ENCODE measurements around the gene EIF1. TPM values are rescaled to one million over a fixed set of nuclear protein-coding genes. Genes with fewer than 3 reads are reported as not detected.
"Not testable (repeated sequence)": the region's sequence is repeated elsewhere in the genome, so short reads cannot be mapped to it uniquely, and the experiment has no call there.

The EIF1 gene
- total RNA-seq, 2 donors from 2014 or later, result 1,047 to 1,473 TPM

- H3K4me1 Mint-ChIP-seq (ENCODE audit: low read depth in 2 of 2), result peaks cover under 1 to 4% of the 10 kb centered on the region in 2 donors
- H3K27ac Mint-ChIP-seq, result no peak overlapping the region
- no peak overlapping the region for H3K4me3 Mint-ChIP-seq
- no peaks in the 10 kb centered on the region for H3K36me3 Mint-ChIP-seq
- no peak for ATAC-seq
- H3K9me3 Mint-ChIP-seq, result no peaks in the 10 kb centered on the region
- peaks cover 0 to 4% of the 10 kb centered on the region in 2 donors for H3K27me3 Mint-ChIP-seq
- no peak for DNase-seq (ENCODE audit: low spot score)
Measured at GRCh38 chr17:41660221-41660711, 28.4 kb upstream of the EIF1 start.

- Mint-ChIP-seq H3K4me3 (no peak overlapping the region), H3K4me1 (ENCODE audit: low read depth in 2 of 2) (peaks cover 22 to 26% of the 10 kb centered on the region in 2 donors), H3K36me3 (no peaks in the 10 kb centered on the region), H3K27me3 (peaks cover 0 to 4% of the 10 kb centered on the region in 2 donors), H3K27ac (peak overlapping the region in 1 of 2 donors; percentile 46), H3K9me3 (no peaks in the 10 kb centered on the region)
- DNase-seq (ENCODE audit: low spot score) (no peak), ATAC-seq (no peak)
Measured at GRCh38 chr17:41663451-41664171, 25.1 kb upstream of the EIF1 start.

- DNase-seq (ENCODE audit: low spot score) (no peak), ATAC-seq (no peak)
- no peak overlapping the region for H3K4me3 Mint-ChIP-seq
- H3K27ac Mint-ChIP-seq, result no peak overlapping the region
- H3K4me1 Mint-ChIP-seq (ENCODE audit: low read depth in 2 of 2), result peaks cover 22 to 26% of the 10 kb centered on the region in 2 donors
- H3K36me3 Mint-ChIP-seq, result no peaks in the 10 kb centered on the region
- peaks cover 0 to 4% of the 10 kb centered on the region in 2 donors for H3K27me3 Mint-ChIP-seq
- no peaks in the 10 kb centered on the region for H3K9me3 Mint-ChIP-seq
Measured at GRCh38 chr17:41664172-41664457, 24.6 kb upstream of the EIF1 start.

GRCh38 chr17:41664587-41665565, 23.8 kb upstream of the EIF1 start:
- ATAC-seq, result no peak
- peak overlapping the region; percentile 97 to 98 for H3K27ac Mint-ChIP-seq
- H3K9me3 Mint-ChIP-seq, result no peaks in the 10 kb centered on the region
- DNase-seq (ENCODE audit: low spot score), result no peak
- peak overlapping the region; percentile 98 for H3K4me3 Mint-ChIP-seq
- H3K27me3 Mint-ChIP-seq, result peaks cover 0 to 4% of the 10 kb centered on the region in 2 donors
- H3K36me3 Mint-ChIP-seq, result no peaks in the 10 kb centered on the region
- peaks cover 29 to 32% of the 10 kb centered on the region in 2 donors for H3K4me1 Mint-ChIP-seq (ENCODE audit: low read depth in 2 of 2)

- Mint-ChIP-seq H3K4me3 (peak overlapping the region; percentile 98), H3K27ac (peak overlapping the region; percentile 97 to 98), H3K36me3 (no peaks in the 10 kb centered on the region), H3K9me3 (no peaks in the 10 kb centered on the region), H3K27me3 (peaks cover 0 to 4% of the 10 kb centered on the region in 2 donors), H3K4me1 (ENCODE audit: low read depth in 2 of 2) (peaks cover 29 to 32% of the 10 kb centered on the region in 2 donors)
- ATAC-seq (peak; percentile 91 to 92), DNase-seq (ENCODE audit: low spot score) (peak; percentile 91)
Measured at GRCh38 chr17:41665566-41666236, 23.0 kb upstream of the EIF1 start.

GRCh38 chr17:41666237-41666641, 22.4 kb upstream of the EIF1 start:
- H3K36me3 Mint-ChIP-seq, result no peaks in the 10 kb centered on the region
- peak; percentile 66 to 82 for ATAC-seq

GRCh38 chr17:41666708-41667279, 21.9 kb upstream of the EIF1 start:
- H3K4me1 Mint-ChIP-seq (ENCODE audit: low read depth in 2 of 2), result peaks cover 29 to 32% of the 10 kb centered on the region in 2 donors
- H3K9me3 Mint-ChIP-seq, result no peaks in the 10 kb centered on the region
- peaks cover 0 to 4% of the 10 kb centered on the region in 2 donors for H3K27me3 Mint-ChIP-seq
- ATAC-seq, result peak; percentile 76 to 77
- no peaks in the 10 kb centered on the region for H3K36me3 Mint-ChIP-seq
- H3K4me3 Mint-ChIP-seq, result peak overlapping the region; percentile 98
- peak overlapping the region; percentile 97 to 98 for H3K27ac Mint-ChIP-seq
- DNase-seq (ENCODE audit: low spot score), result peak; percentile 88

More at GRCh38 chr17:41666237-41666641, 22.4 kb upstream of the EIF1 start:
- H3K9me3 Mint-ChIP-seq, result no peaks in the 10 kb centered on the region
- DNase-seq (ENCODE audit: low spot score), result peak; percentile 89
- H3K4me3 Mint-ChIP-seq, result peak overlapping the region; percentile 98
- H3K27me3 Mint-ChIP-seq, result peaks cover 0 to 4% of the 10 kb centered on the region in 2 donors
- H3K27ac Mint-ChIP-seq, result peak overlapping the region; percentile 97 to 98
- H3K4me1 Mint-ChIP-seq (ENCODE audit: low read depth in 2 of 2), result peaks cover 29 to 32% of the 10 kb centered on the region in 2 donors

- Mint-ChIP-seq H3K4me3 (peak overlapping the region; percentile 98), H3K27ac (peak overlapping the region; percentile 97 to 98), H3K4me1 (ENCODE audit: low read depth in 2 of 2) (peaks cover 29 to 33% of the 10 kb centered on the region in 2 donors), H3K36me3 (no peaks in the 10 kb centered on the region), H3K27me3 (peaks cover 0 to 4% of the 10 kb centered on the region in 2 donors), H3K9me3 (no peaks in the 10 kb centered on the region)
- DNase-seq (ENCODE audit: low spot score) (no peak), ATAC-seq (no peak)
Measured at GRCh38 chr17:41667280-41668041, 21.2 kb upstream of the EIF1 start.

GRCh38 chr17:41672153-41672552, 16.5 kb upstream of the EIF1 start:
- no peaks in the 10 kb centered on the region for H3K36me3 Mint-ChIP-seq
- H3K4me1 Mint-ChIP-seq (ENCODE audit: low read depth in 2 of 2), result peaks cover 23 to 24% of the 10 kb centered on the region in 2 donors
- H3K27me3 Mint-ChIP-seq, result no peaks in the 10 kb centered on the region
- H3K9me3 Mint-ChIP-seq, result no peaks in the 10 kb centered on the region
- H3K27ac Mint-ChIP-seq, result peak overlapping the region; percentile 41 to 53
- no peak for ATAC-seq
- H3K4me3 Mint-ChIP-seq, result no peak overlapping the region
- no peak for DNase-seq (ENCODE audit: low spot score)

GRCh38 chr17:41675157-41676057, 13.3 kb upstream of the EIF1 start:
- not testable (repeated sequence) for ATAC-seq; H3K27me3 Mint-ChIP-seq; H3K9me3 Mint-ChIP-seq; H3K4me3 Mint-ChIP-seq; H3K27ac Mint-ChIP-seq; H3K36me3 Mint-ChIP-seq; DNase-seq (ENCODE audit: low spot score)
- peaks cover 31 to 34% of the 10 kb centered on the region in 2 donors for H3K4me1 Mint-ChIP-seq (ENCODE audit: low read depth in 2 of 2)

GRCh38 chr17:41676058-41676419, 12.6 kb upstream of the EIF1 start:
- peaks cover 31 to 36% of the 10 kb centered on the region in 2 donors for H3K4me1 Mint-ChIP-seq (ENCODE audit: low read depth in 2 of 2)
- ATAC-seq (no peak), DNase-seq (ENCODE audit: low spot score) (no peak)
- H3K36me3 Mint-ChIP-seq, result no peaks in the 10 kb centered on the region
- H3K4me3 Mint-ChIP-seq, result no peak overlapping the region
- H3K9me3 Mint-ChIP-seq, result no peaks in the 10 kb centered on the region
- H3K27ac Mint-ChIP-seq, result peak overlapping the region in 1 of 2 donors; percentile 55
- no peaks in the 10 kb centered on the region for H3K27me3 Mint-ChIP-seq

GRCh38 chr17:41678411-41678906, 10.2 kb upstream of the EIF1 start:
- Mint-ChIP-seq H3K9me3 (no peaks in the 10 kb centered on the region), H3K4me1 (ENCODE audit: low read depth in 2 of 2) (peaks cover 37 to 42% of the 10 kb centered on the region in 2 donors)
- ATAC-seq, result no peak

More at GRCh38 chr17:41678411-41678906, 10.2 kb upstream of the EIF1 start:
- Mint-ChIP-seq H3K36me3 (no peaks in the 10 kb centered on the region), H3K27ac (peak overlapping the region; percentile 94 to 99), H3K27me3 (no peaks in the 10 kb centered on the region), H3K4me3 (peak overlapping the region; percentile 90)
- no peak for DNase-seq (ENCODE audit: low spot score)
